HG03135 (cell line): ENCODE results near the gene HTR1A.

Experiments
- ATAC-seq: cut with Tn5 transposase; IDR thresholded peaks from one replicate; pipeline ENCODE4 v1.9.1; 2021; ENCODE audit warnings: mild to moderate bottlenecking, moderate library complexity; ENCODE audit not compliant: unreplicated experiment

Gene HTR1A

GRCh38 chr5:63962279-63962678 is at the start of gene HTR1A:
TSS of gene HTR1A (minus strand) at chr5:63962445. CDS start at chr5:63961719, 726 bp downstream.
- ATAC-seq = no peak

GRCh38 chr5:64003966-64004365 is 41.7 kb upstream of the HTR1A start:
- ATAC-seq = no peak

DNA sequence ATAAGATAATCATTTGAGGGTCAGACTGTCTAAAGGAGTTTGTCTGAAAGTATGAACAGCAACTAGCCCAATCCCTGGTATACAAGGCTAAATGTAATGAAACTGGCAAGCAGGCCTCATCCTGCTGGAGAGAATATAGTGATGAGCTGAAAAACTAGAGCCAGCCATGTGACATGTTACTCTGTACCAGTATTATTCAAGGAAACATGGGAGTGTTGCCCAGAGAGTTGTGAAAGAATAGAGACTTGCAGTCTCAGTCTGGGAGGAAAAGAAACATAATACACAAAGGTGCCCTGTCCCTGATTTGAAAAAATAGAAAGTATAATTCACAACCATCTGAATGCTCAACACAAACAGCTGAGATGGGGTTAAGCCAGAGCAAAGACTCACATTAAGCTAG is 37.9 kb upstream of the HTR1A start:
- ATAC-seq = no peak

GRCh38 chr5:63987053-63987452 is 24.8 kb upstream of the HTR1A start:
- no peak for ATAC-seq

DNA sequence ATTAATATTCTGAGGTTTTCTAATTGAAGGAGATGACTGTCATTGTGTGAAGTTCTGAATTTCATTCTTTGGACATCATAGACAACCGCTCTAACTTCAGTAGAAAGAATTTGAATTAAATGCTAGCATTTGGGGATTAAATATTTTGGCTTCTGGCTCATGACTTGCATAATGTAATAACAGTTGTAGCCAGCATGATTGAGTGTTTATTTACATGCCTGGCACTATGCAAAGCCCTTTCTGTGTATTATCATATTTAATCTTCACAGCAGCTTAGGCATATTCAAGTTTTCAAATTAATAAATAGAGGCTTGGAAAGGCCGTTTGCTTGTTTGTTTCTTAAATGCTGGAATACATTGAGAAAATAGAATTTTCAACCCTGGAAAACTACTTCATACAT is 19.6 kb upstream of the HTR1A start:
- ATAC-seq = no peak

- ATAC-seq = no peak
Observed at GRCh38 chr5:63963926-63964325, 1.7 kb upstream of the HTR1A start.

DNA sequence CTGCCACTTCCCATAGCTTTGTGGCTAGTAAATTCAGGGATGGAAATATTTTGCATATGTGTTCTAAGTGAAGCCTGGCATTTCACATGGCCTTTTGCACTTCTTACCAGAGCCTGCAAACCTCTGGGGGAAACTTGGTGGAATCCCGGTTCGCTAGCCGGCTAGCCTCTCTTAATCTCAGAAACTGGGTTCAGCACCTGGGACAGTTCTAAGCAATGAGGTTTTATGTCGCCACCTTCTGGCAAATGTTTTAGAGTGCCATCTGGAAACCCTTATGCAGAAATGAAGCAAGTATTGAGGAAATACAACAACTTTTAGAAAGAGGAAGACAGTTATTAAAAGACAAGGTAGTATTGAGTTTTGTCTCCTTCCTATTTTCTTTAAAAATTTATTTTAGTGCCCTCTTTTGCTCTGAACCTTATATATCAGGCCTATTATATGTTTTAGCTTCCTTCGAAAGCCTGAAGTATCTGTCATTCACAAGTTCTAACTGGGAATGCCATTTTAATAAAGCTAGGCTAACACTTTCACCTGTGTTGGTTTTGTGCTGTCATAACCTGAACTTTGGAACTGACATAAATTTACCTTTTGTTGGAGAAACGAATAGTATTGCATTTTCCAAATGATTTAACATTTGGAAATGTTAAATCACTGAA is 963 bp upstream of the HTR1A start:
- ATAC-seq = no peak

- ATAC-seq = no peak
Observed at GRCh38 chr5:63961598-63962161, 565 bp downstream of the HTR1A start.

DNA sequence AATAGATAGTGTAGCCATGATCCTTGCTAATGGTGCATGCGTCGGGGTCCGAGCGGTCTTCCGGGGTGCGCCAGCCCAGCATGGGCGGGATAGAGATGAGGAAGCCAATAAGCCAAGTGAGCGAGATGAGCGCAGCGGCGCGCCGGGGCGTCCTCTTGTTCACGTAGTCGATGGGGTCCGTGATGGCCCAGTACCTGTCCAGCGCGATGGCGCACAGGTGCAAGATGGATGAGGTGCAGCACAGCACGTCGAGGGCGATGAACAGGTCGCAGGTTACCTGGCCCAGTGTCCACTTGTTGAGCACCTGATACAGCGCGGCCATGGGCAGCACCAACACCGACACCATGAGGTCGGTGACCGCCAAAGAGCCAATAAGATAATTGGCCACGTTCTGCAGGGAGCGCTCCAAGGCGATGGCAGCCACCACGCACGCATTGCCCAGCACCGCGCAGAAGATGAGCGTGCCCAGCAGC is 1.1 kb downstream of the HTR1A start:
- no peak for ATAC-seq

DNA sequence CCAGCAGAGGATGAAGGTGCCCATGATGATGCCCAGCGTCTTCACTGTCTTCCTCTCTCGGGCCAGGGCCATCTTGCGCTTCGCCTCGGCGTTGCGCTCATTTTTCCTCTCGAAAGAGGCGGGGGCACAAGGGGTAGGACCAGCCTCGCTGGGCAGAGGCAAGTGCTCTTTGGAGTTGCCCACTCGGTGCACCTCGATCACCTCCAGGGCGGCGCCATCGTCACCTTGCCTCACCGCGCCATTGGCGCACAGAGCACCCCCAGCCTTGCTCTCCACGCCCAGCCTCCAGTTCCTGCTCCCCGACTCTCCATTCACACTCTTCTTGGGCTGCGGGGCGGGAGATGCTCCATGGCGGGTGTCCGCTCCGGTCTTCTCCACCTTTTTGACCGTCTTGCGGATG is 1.6 kb downstream of the HTR1A start:
- no peak for ATAC-seq

- no peak for ATAC-seq
Observed at GRCh38 chr5:63959177-63959982, 2.9 kb downstream of the HTR1A start.

- no peak for ATAC-seq
Observed at GRCh38 chr5:63958654-63959053, 3.6 kb downstream of the HTR1A start.

DNA sequence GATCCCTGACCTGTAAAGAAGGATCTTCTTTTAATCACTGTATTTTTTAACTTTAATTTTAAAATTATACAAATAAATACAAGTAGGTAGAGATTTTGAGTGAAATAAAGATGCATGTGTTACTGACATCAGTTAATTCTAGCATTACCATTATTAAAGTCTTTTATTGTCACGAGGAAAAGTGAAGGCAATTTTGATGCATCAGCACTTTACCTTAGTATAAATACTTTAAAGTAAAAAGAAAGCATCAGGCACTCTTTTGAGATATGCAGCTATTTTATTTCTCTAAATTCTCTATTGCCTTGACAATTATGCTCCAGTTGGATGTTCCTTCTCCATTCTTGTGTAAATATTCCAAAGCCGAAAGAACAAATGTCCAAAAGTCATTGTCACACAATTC is 4.6 kb downstream of the HTR1A start:
- ATAC-seq = no peak

- no peak for ATAC-seq
Observed at GRCh38 chr5:63953217-63953616, 9.0 kb downstream of the HTR1A start.

- ATAC-seq = no peak
Observed at GRCh38 chr5:63935103-63935502, 27.1 kb downstream of the HTR1A start.

GRCh38 chr5:63931836-63932235 is 30.4 kb downstream of the HTR1A start:
- ATAC-seq = no peak

DNA sequence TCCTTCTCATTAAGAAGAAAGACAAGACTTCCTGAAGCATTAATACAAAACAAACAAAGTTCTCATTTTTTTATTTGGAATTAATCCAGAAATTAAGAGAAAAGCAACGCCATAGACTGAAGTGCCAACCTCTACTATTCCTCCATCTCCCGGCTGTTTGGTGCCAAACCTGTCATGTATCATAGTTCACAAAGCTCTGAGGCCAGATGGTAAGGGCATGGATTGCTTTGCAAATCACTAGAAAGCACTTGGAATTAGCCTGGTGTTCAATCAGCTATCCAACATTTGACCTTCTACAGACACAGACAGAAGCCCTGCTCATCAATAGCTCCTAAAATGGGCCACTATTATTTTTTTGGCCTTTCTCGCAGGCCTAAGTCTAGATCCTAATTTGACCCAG is 33.8 kb downstream of the HTR1A start:
- no peak for ATAC-seq

DNA sequence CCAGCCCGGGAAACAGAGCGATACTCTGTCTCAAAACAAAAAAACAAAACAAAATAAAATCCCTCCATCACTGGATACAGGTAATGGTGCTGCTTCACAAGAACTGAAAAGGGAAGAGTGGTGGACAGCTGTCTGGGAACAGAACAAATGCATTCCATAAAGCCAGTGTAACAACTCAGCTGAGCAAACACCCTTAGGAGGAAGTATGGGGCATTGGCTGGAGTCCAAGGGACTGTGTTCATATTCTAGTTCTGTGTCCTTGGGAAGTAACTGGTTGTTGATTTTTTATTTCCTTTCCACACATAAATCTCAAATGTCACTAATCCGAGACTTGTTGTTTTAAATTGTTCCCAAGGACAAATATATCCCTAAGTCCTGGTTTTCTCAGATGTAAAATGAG is 38.3 kb downstream of the HTR1A start:
- ATAC-seq = no peak

- no peak for ATAC-seq
Observed at GRCh38 chr5:63919763-63920478, 42.3 kb downstream of the HTR1A start.

- no peak for ATAC-seq
Observed at GRCh38 chr5:63916786-63917185, 45.5 kb downstream of the HTR1A start.

DNA sequence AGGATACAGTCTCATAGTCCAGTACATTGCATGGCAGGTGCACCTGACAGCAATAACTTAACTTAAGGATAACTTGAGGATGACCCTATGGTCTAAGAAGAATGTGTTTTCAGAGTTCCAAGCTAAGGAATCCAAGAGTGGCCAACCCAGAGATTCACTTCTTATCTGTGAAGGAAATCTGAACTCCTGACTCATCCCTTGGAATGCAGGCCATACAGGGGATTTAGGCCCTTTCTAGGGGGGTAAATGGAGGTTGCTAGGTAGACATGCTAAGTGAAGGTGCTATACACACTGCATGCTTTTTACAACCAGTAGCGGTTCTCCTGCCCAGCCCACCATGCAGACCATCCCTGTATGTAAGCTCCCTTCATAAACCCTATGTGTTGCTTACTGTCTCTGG is 50.4 kb downstream of the HTR1A start:
- no peak for ATAC-seq
